Lower leg skin (tissue), 3 donors: ENCODE results near the gene GRAMD2A.

Experiments
- CTCF ChIP-seq, 3 donors: fragments of 450-650 bp; IDR thresholded peaks; one replicate each; pipeline ENCODE4 v1.5.1; 2016; ENCODE audit warnings: antibody characterized with exemption in 3 of 3, mild to moderate bottlenecking in 3 of 3, moderate library complexity in 2 of 3
- POLR2A ChIP-seq, 2 donors: fragments of 450-650 bp; IDR thresholded peaks; one replicate each; pipeline ENCODE4 v1.6.1; 2016 to 2017; ENCODE audit warnings: antibody characterized with exemption in 2 of 2, mild to moderate bottlenecking in 1 of 2, moderate library complexity in 1 of 2

GRCh38 chr15:72135719-72136118 lies 61.9 kb downstream of the GRAMD2A start:
- TF ChIP-seq CTCF (IDR thresholded peaks at IDR 0.05) (no peak), POLR2A (IDR thresholded peaks at IDR 0.05) (no peak)
